ENCODE data around the gene PRAF2.
A peak's percentile ranks its signal among the peaks of the same experiment; 100 is the strongest.

PRAF2 gene

GRCh38 chrX:49111791-49112190 lies 38.0 kb upstream of the PRAF2 start:
- no peak for DNase-seq (ENCODE audit: low read depth)
- TF ChIP-seq CTCF (conservative IDR thresholded peaks at IDR 0.05; ENCODE audit: low read depth, low read length), result no peak

GRCh38 chrX:49110417-49110816 lies 36.6 kb upstream of the PRAF2 start:
- H3K4me3 ChIP-seq (ENCODE audit: low read depth, low read length), result no peak overlapping the region

More at GRCh38 chrX:49111791-49112190, 38.0 kb upstream of the PRAF2 start:
- H3K4me3 ChIP-seq (ENCODE audit: low read depth, low read length), result no peak overlapping the region

GRCh38 chrX:49108641-49109040 lies 34.8 kb upstream of the PRAF2 start:
- no peak for TF ChIP-seq CTCF (conservative IDR thresholded peaks at IDR 0.05; ENCODE audit: low read depth, low read length)
- no peak overlapping the region for H3K4me3 ChIP-seq (ENCODE audit: low read depth, low read length)
- no peak for DNase-seq (ENCODE audit: low read depth)

More at GRCh38 chrX:49110417-49110816, 36.6 kb upstream of the PRAF2 start:
- no peak for TF ChIP-seq CTCF (conservative IDR thresholded peaks at IDR 0.05; ENCODE audit: low read depth, low read length)
- DNase-seq (ENCODE audit: low read depth), result no peak

GRCh38 chrX:49106930-49107329 lies 33.1 kb upstream of the PRAF2 start:
- TF ChIP-seq CTCF (conservative IDR thresholded peaks at IDR 0.05; ENCODE audit: low read depth, low read length), result peak; percentile 67
- peak; percentile 71 for DNase-seq (ENCODE audit: low read depth)
- H3K4me3 ChIP-seq (ENCODE audit: low read depth, low read length), result no peak overlapping the region

GRCh38 chrX:49106296-49106695 lies 32.5 kb upstream of the PRAF2 start:
- H3K4me3 ChIP-seq (ENCODE audit: low read depth, low read length), result no peak overlapping the region
- no peak for DNase-seq (ENCODE audit: low read depth)
- no peak for TF ChIP-seq CTCF (conservative IDR thresholded peaks at IDR 0.05; ENCODE audit: low read depth, low read length)

- TF ChIP-seq CTCF (conservative IDR thresholded peaks at IDR 0.05; ENCODE audit: low read depth, low read length), result no peak
Observed at GRCh38 chrX:49103637-49104036, 29.8 kb upstream of the PRAF2 start.

GRCh38 chrX:49102190-49102589 lies 28.4 kb upstream of the PRAF2 start:
- no peak overlapping the region for H3K4me3 ChIP-seq (ENCODE audit: low read depth, low read length)
- no peak for DNase-seq (ENCODE audit: low read depth)
- no peak for TF ChIP-seq CTCF (conservative IDR thresholded peaks at IDR 0.05; ENCODE audit: low read depth, low read length)

More at GRCh38 chrX:49103637-49104036, 29.8 kb upstream of the PRAF2 start:
- no peak for DNase-seq (ENCODE audit: low read depth)
- no peak overlapping the region for H3K4me3 ChIP-seq (ENCODE audit: low read depth, low read length)

Measured in choroid plexus epithelial cell (primary cell).